Neural progenitor cell (in vitro differentiated cells): Measurements from ENCODE around the gene SCUBE2. TPM values are rescaled to one million over a fixed set of nuclear protein-coding genes. Genes with fewer than 3 reads are reported as not detected.

Experiments used
- DNase-seq: peaks from one replicate; pipeline ENCODE4 v3.0.0-alpha.2; 2016; ENCODE audit warnings: low spot score
- H2AFZ ChIP-seq: fragments of 200-600 bp; sonication (generic); replicated peaks from 2 replicates; pipeline ENCODE4 v1.6.1; 2016; ENCODE audit warnings: antibody characterized with exemption
- H3F3A ChIP-seq: fragments of 200-600 bp; sonication (generic); 2 replicates; pipeline ENCODE4 v1.6.1; 2016; ENCODE audit warnings: antibody characterized with exemption, low read depth
- H3K27ac ChIP-seq: fragments of 200-600 bp; sonication (generic); 2 replicates; pipeline ENCODE4 v1.5.1; 2016; ENCODE audit warnings: mild to moderate bottlenecking
- H3K27me3 ChIP-seq: fragments of 200-600 bp; sonication (generic); 2 replicates; pipeline ENCODE4 v1.6.1; 2016; ENCODE audit warnings: mild to moderate bottlenecking, moderate library complexity
- H3K36me3 ChIP-seq: fragments of 200-600 bp; sonication (generic); 2 replicates; pipeline ENCODE4 v1.5.1; 2016
- H3K4me1 ChIP-seq: fragments of 200-600 bp; sonication (generic); 2 replicates; pipeline ENCODE4 v1.6.1; 2016; ENCODE audit warnings: mixed run types
- H3K4me2 ChIP-seq: fragments of 200-600 bp; sonication (generic); 2 replicates; pipeline ENCODE4 v1.6.1; 2016
- H3K4me3 ChIP-seq: fragments of 200-600 bp; sonication (generic); 2 replicates; pipeline ENCODE4 v1.5.1; 2016
- H3K79me2 ChIP-seq: fragments of 200-600 bp; sonication (generic); 2 replicates; pipeline ENCODE4 v1.6.1; 2016; ENCODE audit warnings: low read depth
- H3K9ac ChIP-seq: fragments of 200-600 bp; sonication (generic); 2 replicates; pipeline ENCODE4 v1.6.1; 2016
- H3K9me3 ChIP-seq: fragments of 200-600 bp; sonication (generic); 2 replicates; pipeline ENCODE4 v1.5.1; 2016; ENCODE audit warnings: low read depth
- H4K20me1 ChIP-seq: fragments of 200-600 bp; sonication (generic); 2 replicates; pipeline ENCODE4 v1.6.1; 2016; ENCODE audit warnings: low read depth
- H3K27ac Mint-ChIP-seq: 3 replicates; pipeline ENCODE4 v1.8.0; 2021; ENCODE audit warnings: mixed read lengths
- H3K27me3 Mint-ChIP-seq: 2 replicates; pipeline ENCODE4 v1.8.0; 2022; ENCODE audit warnings: low read depth, mild to moderate bottlenecking, inconsistent platforms, moderate library complexity, mixed read lengths; ENCODE audit not compliant: insufficient read depth
- H3K36me3 Mint-ChIP-seq: 3 replicates; pipeline ENCODE4 v1.8.0; 2021; ENCODE audit warnings: mixed read lengths
- H3K4me1 Mint-ChIP-seq: 3 replicates; pipeline ENCODE4 v1.8.0; 2021; ENCODE audit warnings: mixed read lengths
- H3K4me3 Mint-ChIP-seq: 3 replicates; pipeline ENCODE4 v1.8.0; 2021; ENCODE audit warnings: mild to moderate bottlenecking, moderate library complexity, mixed read lengths
- H3K9me3 Mint-ChIP-seq: 3 replicates; pipeline ENCODE4 v1.8.0; 2020; ENCODE audit warnings: mixed read lengths
- EZH2 ChIP-seq: fragments of 200-600 bp; sonication (generic); IDR thresholded peaks from 2 replicates; pipeline ENCODE4 v1.6.1; 2017; ENCODE audit warnings: antibody characterized with exemption, mild to moderate bottlenecking, moderate library complexity
- EZH2phosphoT487 ChIP-seq: fragments of 200-600 bp; sonication (generic); IDR thresholded peaks from 2 replicates; pipeline ENCODE4 v1.6.1; 2017; ENCODE audit warnings: antibody characterized with exemption
- total RNA-seq: library from RNA; depleted of rRNA; stranded (reverse); fragments of >200 nt; gene quantifications from 2 replicates; pipeline ENCODE4 v1.2.3, GENCODE V29; 2015; ENCODE audit warnings: low replicate concordance
- TF ChIP-seq, protein P1 (sequence below): fragments of 200-600 bp; sonication (generic); IDR thresholded peaks from 2 replicates; pipeline ENCODE4 v1.5.1; 2017; ENCODE audit warnings: antibody characterized with exemption, mild to moderate bottlenecking

Gene SCUBE2
- total RNA-seq, 1 donor from 2014 or later, result 42.1 TPM

DNA sequence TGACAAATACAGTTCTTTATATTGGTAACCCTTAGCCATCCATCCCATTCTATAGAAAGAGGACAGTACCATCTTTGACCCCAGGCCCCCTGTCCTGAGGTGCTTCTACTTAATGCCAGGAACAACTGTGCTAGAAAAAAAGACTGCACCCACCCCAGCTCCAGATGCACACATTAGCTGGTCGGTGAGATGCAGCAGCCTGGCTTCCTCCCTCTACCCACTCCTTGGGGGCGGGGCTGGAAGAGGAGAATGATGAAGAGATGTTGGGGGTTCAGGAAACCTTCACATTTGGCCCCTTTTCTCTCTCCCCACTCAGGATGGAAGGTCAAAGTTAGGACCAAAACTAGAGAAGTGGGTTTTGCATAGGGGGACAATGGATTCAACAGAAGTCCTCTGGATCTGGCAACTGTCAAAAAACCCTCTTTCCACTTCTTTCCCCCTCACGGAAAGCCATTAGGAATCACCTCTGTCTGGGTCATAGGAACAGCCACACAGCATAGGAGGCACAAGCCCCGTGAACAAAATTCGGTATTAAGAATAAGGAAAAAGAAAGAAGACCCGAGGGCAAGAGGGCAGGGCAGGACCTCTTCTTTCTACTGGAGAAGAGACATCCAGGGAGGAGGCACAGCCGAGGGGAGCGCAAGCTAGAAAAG is 88.4 kb downstream of the SCUBE2 start:
- Mint-ChIP-seq H3K27me3 (peaks cover 30% of the 10 kb centered on the region), H3K36me3 (peaks cover 2% of the 10 kb centered on the region), H3K4me1 (peaks cover 24% of the 10 kb centered on the region), H3K4me3 (peak overlapping the region; percentile 85), H3K9me3 (no peaks in the 10 kb centered on the region), H3K27ac (no peak overlapping the region)
- Histone ChIP-seq H2AFZ (peak overlapping the region; percentile 53), H3K4me1 (peaks cover 27% of the 10 kb centered on the region), H3K36me3 (no peaks in the 10 kb centered on the region), H4K20me1 (peaks cover 8% of the 10 kb centered on the region), H3K9me3 (no peaks in the 10 kb centered on the region), H3K4me3 (peak overlapping the region; percentile 51), H3F3A (peaks cover 24% of the 10 kb centered on the region), H3K27me3 (peaks cover 80% of the 10 kb centered on the region), H3K79me2 (no peaks in the 10 kb centered on the region), H3K4me2 (peak overlapping the region; percentile 85), H3K9ac (no peak overlapping the region), H3K27ac (no peak overlapping the region)
- DNase-seq, result no peak
- TF ChIP-seq EZH2 (no peak), EZH2phosphoT487 (no peak)
- TF ChIP-seq, protein P1, sequence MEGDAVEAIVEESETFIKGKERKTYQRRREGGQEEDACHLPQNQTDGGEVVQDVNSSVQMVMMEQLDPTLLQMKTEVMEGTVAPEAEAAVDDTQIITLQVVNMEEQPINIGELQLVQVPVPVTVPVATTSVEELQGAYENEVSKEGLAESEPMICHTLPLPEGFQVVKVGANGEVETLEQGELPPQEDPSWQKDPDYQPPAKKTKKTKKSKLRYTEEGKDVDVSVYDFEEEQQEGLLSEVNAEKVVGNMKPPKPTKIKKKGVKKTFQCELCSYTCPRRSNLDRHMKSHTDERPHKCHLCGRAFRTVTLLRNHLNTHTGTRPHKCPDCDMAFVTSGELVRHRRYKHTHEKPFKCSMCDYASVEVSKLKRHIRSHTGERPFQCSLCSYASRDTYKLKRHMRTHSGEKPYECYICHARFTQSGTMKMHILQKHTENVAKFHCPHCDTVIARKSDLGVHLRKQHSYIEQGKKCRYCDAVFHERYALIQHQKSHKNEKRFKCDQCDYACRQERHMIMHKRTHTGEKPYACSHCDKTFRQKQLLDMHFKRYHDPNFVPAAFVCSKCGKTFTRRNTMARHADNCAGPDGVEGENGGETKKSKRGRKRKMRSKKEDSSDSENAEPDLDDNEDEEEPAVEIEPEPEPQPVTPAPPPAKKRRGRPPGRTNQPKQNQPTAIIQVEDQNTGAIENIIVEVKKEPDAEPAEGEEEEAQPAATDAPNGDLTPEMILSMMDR, result no peak

DNA sequence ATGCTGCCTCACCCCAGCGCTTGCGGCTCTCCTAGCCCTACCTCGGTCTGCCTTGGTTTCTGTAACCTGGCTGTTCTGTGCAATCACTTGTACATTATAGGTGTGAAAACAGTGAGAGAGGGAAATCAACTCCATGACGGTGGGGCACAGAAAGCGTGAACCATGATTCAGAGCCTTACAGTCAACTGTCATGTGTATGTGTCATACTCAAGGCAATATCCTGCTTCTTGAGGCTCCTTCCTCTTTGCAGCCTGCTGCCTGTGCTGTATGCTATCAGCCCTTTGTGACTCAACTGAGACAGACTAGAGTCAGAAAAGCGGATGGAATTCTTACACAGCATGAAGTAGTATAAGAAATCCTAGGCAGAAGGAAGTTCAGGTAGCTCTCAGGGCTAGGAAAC is 89.7 kb downstream of the SCUBE2 start:
- H3K27me3 ChIP-seq, result peaks cover 70% of the 10 kb centered on the region
- peaks cover 27% of the 10 kb centered on the region for H3K4me1 ChIP-seq
- no peak overlapping the region for H3K9ac ChIP-seq
- Mint-ChIP-seq H3K9me3 (no peaks in the 10 kb centered on the region), H3K36me3 (peaks cover 2% of the 10 kb centered on the region), H3K4me3 (no peak overlapping the region), H3K27ac (no peak overlapping the region), H3K27me3 (peaks cover 24% of the 10 kb centered on the region), H3K4me1 (peaks cover 24% of the 10 kb centered on the region)
- DNase-seq, result no peak
- H2AFZ ChIP-seq, result no peak overlapping the region
- TF ChIP-seq EZH2 (no peak), EZH2phosphoT487 (no peak)
- TF ChIP-seq, protein P1, result no peak
- peak overlapping the region; percentile 38 for H3K4me2 ChIP-seq
- no peak overlapping the region for H3K27ac ChIP-seq
- no peaks in the 10 kb centered on the region for H3K36me3 ChIP-seq
- peaks cover 8% of the 10 kb centered on the region for H4K20me1 ChIP-seq
- H3K9me3 ChIP-seq, result no peaks in the 10 kb centered on the region
- no peaks in the 10 kb centered on the region for H3K79me2 ChIP-seq
- peaks cover 24% of the 10 kb centered on the region for H3F3A ChIP-seq
- no peak overlapping the region for H3K4me3 ChIP-seq

DNA sequence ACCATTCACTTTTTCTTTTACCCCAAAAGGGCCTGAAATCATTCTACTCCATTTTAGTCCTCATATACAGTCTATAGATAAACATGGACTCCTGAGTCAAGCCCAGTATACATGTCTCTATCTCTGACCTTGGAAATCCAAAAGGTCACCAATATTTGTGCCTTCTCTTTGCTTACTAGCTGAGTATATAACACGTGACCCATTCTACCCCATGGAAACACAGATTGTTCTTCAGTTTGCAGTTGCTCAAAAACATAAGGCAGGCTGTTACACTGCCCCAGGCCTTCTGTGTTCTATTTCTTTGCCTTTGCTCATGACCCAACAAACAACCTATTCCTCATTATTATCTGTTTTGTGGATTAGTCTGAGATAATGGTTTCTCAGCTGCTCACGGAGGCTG is 93.4 kb downstream of the SCUBE2 start:
- peaks cover 21% of the 10 kb centered on the region for H3K4me1 Mint-ChIP-seq
- Histone ChIP-seq H3K79me2 (no peaks in the 10 kb centered on the region), H3K27ac (no peak overlapping the region), H3K4me2 (no peak overlapping the region), H3K4me1 (peaks cover 21% of the 10 kb centered on the region), H3K36me3 (no peaks in the 10 kb centered on the region), H2AFZ (no peak overlapping the region), H4K20me1 (peaks cover 6% of the 10 kb centered on the region), H3K9ac (no peak overlapping the region), H3K27me3 (peaks cover 33% of the 10 kb centered on the region), H3K4me3 (no peak overlapping the region), H3K9me3 (no peaks in the 10 kb centered on the region), H3F3A (peaks cover 6% of the 10 kb centered on the region)
- TF ChIP-seq, protein P1, result no peak
- TF ChIP-seq EZH2phosphoT487 (no peak), EZH2 (no peak)
- H3K27ac Mint-ChIP-seq, result no peak overlapping the region
- H3K27me3 Mint-ChIP-seq, result peaks cover 5% of the 10 kb centered on the region
- DNase-seq, result no peak
- H3K36me3 Mint-ChIP-seq, result no peaks in the 10 kb centered on the region
- no peak overlapping the region for H3K4me3 Mint-ChIP-seq
- no peaks in the 10 kb centered on the region for H3K9me3 Mint-ChIP-seq
